Measurements from ENCODE around the gene FKRP.
A peak's percentile ranks its signal among the peaks of the same experiment; 100 is the strongest.

The FKRP gene

DNA sequence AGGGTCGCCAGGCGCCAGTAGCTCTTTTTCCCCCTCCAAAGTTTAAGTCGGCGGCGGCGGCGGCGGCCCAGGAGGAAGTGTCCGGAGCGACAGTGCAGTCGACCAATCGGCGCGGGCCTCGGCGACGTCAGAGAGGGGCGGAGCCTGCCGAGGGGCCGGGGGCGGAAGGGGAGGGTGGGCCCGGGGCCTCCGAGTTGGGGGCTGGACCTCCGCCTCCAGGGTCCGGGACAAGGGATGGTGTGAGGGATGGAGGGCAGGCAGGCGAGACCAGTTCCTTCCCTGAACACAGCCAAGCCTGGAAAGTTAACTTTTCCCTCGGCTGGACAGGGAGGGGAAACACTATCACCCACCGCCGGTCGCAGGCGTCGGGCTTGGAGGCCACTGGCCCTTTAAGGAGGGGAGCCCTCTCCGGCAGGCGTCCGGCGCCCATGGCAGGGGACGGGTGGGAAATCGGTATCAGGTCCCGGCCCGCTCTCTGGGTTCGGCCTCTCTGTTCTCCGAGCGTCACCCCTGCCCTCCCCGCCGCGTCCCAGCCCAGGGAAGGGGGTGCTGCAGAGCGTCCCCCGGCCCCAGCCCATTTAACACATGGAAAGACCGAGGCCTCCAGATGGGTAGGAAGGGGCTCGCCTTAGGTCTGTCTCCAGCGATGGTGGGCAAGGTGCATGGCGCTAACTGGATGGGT, 28.7 kb upstream of the FKRP start, which contains the start of gene PRKD2:
TSS of gene PRKD2 (minus strand) at position 81 of the 682 bp plus-strand sequence. CDS start 744 bp downstream, outside the sequence.
- peak; percentile 90 for DNase-seq (ENCODE audit: low spot score)
- peak within 1 kb of the TSS; percentile 72 for H3K27ac ChIP-seq (ENCODE audit: poor library complexity, severe bottlenecking)
- H3K27me3 ChIP-seq (ENCODE audit: insufficient read depth, poor library complexity, severe bottlenecking) = no peaks in the 10 kb centered on the region
- H3K4me3 ChIP-seq (ENCODE audit: severe bottlenecking) = peak within 1 kb of the TSS; percentile 52
- TF ChIP-seq, protein P1, sequence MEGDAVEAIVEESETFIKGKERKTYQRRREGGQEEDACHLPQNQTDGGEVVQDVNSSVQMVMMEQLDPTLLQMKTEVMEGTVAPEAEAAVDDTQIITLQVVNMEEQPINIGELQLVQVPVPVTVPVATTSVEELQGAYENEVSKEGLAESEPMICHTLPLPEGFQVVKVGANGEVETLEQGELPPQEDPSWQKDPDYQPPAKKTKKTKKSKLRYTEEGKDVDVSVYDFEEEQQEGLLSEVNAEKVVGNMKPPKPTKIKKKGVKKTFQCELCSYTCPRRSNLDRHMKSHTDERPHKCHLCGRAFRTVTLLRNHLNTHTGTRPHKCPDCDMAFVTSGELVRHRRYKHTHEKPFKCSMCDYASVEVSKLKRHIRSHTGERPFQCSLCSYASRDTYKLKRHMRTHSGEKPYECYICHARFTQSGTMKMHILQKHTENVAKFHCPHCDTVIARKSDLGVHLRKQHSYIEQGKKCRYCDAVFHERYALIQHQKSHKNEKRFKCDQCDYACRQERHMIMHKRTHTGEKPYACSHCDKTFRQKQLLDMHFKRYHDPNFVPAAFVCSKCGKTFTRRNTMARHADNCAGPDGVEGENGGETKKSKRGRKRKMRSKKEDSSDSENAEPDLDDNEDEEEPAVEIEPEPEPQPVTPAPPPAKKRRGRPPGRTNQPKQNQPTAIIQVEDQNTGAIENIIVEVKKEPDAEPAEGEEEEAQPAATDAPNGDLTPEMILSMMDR (IDR thresholded peaks at IDR 0.05; ENCODE audit: poor library complexity, severe bottlenecking) = no peak
- peaks cover 10% of the 10 kb centered on the region for H3K4me1 ChIP-seq (ENCODE audit: insufficient read depth, poor library complexity, severe bottlenecking)
- H3K36me3 ChIP-seq (ENCODE audit: low read depth) = peaks cover 26% of the 10 kb centered on the region
- ATAC-seq (ENCODE audit: low read depth) = peak; percentile 66
- no peaks in the 10 kb centered on the region for H3K9me3 ChIP-seq (ENCODE audit: severe bottlenecking)

DNA sequence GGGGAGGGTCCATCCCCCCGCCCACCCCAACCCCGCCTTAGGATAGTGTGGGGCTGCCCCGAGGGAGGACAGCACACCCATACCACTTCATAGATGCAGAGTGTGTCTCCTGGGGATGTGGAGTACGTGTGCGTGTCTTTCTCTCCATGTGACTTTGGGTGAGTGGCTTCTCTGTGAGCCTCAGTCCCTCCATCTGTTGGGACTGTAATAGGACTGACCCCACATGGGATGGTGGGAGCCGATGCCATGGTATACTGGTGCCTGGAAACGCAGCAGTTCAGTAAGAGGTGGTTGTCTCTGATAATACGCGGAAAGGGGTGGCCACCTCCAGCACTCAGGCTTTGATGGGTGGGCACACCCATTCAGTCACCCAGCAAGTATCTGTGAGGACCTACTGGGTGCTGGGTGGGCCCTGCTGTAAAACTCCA, 28.1 kb upstream of the FKRP start:
- DNase-seq (ENCODE audit: low spot score) = no peak
- Histone ChIP-seq H3K4me1 (ENCODE audit: insufficient read depth, poor library complexity, severe bottlenecking) (peaks cover 10% of the 10 kb centered on the region), H3K36me3 (ENCODE audit: low read depth) (peaks cover 27% of the 10 kb centered on the region), H3K9me3 (ENCODE audit: severe bottlenecking) (no peaks in the 10 kb centered on the region), H3K27ac (ENCODE audit: poor library complexity, severe bottlenecking) (peak overlapping the region; percentile 72), H3K27me3 (ENCODE audit: insufficient read depth, poor library complexity, severe bottlenecking) (no peaks in the 10 kb centered on the region), H3K4me3 (ENCODE audit: severe bottlenecking) (peak overlapping the region; percentile 52)
- ATAC-seq (ENCODE audit: low read depth) = 0 out of 3 replicates have a peak, but pooled peaks have one; percentile 0
- TF ChIP-seq, protein P1 (IDR thresholded peaks at IDR 0.05; ENCODE audit: poor library complexity, severe bottlenecking) = no peak

- TF ChIP-seq, protein P1 (IDR thresholded peaks at IDR 0.05; ENCODE audit: poor library complexity, severe bottlenecking) = no peak
Measured at GRCh38 chr19:46718157-46718933, 27.5 kb upstream of the FKRP start.

GRCh38 chr19:46718934-46719622, 26.8 kb upstream of the FKRP start:
- H3K4me1 ChIP-seq (ENCODE audit: insufficient read depth, poor library complexity, severe bottlenecking) = peaks cover 10% of the 10 kb centered on the region
- no peaks in the 10 kb centered on the region for H3K27me3 ChIP-seq (ENCODE audit: insufficient read depth, poor library complexity, severe bottlenecking)
- DNase-seq (ENCODE audit: low spot score) (peak; percentile 47), ATAC-seq (ENCODE audit: low read depth) (no peak)
- H3K9me3 ChIP-seq (ENCODE audit: severe bottlenecking) = no peaks in the 10 kb centered on the region
- peak overlapping the region; percentile 72 for H3K27ac ChIP-seq (ENCODE audit: poor library complexity, severe bottlenecking)
- TF ChIP-seq, protein P1 (IDR thresholded peaks at IDR 0.05; ENCODE audit: poor library complexity, severe bottlenecking) = no peak
- H3K36me3 ChIP-seq (ENCODE audit: low read depth) = peaks cover 36% of the 10 kb centered on the region
- H3K4me3 ChIP-seq (ENCODE audit: severe bottlenecking) = no peak overlapping the region

More at GRCh38 chr19:46718157-46718933, 27.5 kb upstream of the FKRP start:
- Histone ChIP-seq H3K4me1 (ENCODE audit: insufficient read depth, poor library complexity, severe bottlenecking) (peaks cover 10% of the 10 kb centered on the region), H3K27ac (ENCODE audit: poor library complexity, severe bottlenecking) (peak overlapping the region; percentile 72), H3K4me3 (ENCODE audit: severe bottlenecking) (no peak overlapping the region), H3K27me3 (ENCODE audit: insufficient read depth, poor library complexity, severe bottlenecking) (no peaks in the 10 kb centered on the region), H3K36me3 (ENCODE audit: low read depth) (peaks cover 32% of the 10 kb centered on the region), H3K9me3 (ENCODE audit: severe bottlenecking) (no peaks in the 10 kb centered on the region)
- DNase-seq (ENCODE audit: low spot score) (no peak), ATAC-seq (ENCODE audit: low read depth) (peak; percentile 15; the same call in 2 of the 3 replicates)
